ENCODE data around the gene AFTPH.

The AFTPH gene

GRCh38 chr2:64612575-64613195 lies 88.6 kb downstream of the AFTPH start:
- no peak for DNase-seq (ENCODE audit: low read depth)

- no peak for DNase-seq (ENCODE audit: low read depth)
Observed at GRCh38 chr2:64613276-64613675, 89.1 kb downstream of the AFTPH start.

GRCh38 chr2:64615192-64615763 lies 91.2 kb downstream of the AFTPH start:
- no peak for DNase-seq (ENCODE audit: low read depth)

GRCh38 chr2:64615844-64616536 lies 91.9 kb downstream of the AFTPH start:
- DNase-seq (ENCODE audit: low read depth): no peak

- DNase-seq (ENCODE audit: low read depth): no peak
Observed at GRCh38 chr2:64617631-64618151, 93.6 kb downstream of the AFTPH start.

- DNase-seq (ENCODE audit: low read depth): no peak
Observed at GRCh38 chr2:64620661-64621060, 96.5 kb downstream of the AFTPH start.

- no peak for DNase-seq (ENCODE audit: low read depth)
Observed at GRCh38 chr2:64622443-64623241, 98.5 kb downstream of the AFTPH start.

GRCh38 chr2:64623242-64623850 lies 99.2 kb downstream of the AFTPH start:
- DNase-seq (ENCODE audit: low read depth): no peak

GRCh38 chr2:64624108-64624610 lies 100.0 kb downstream of the AFTPH start:
- DNase-seq (ENCODE audit: low read depth): no peak

GRCh38 chr2:64624862-64625261 lies 100.7 kb downstream of the AFTPH start:
- DNase-seq (ENCODE audit: low read depth): no peak

GRCh38 chr2:64625299-64626145 lies 101.4 kb downstream of the AFTPH start:
- no peak for DNase-seq (ENCODE audit: low read depth)

GRCh38 chr2:64626146-64626809 lies 102.2 kb downstream of the AFTPH start:
- DNase-seq (ENCODE audit: low read depth): no peak

GRCh38 chr2:64626963-64627760 lies 103.0 kb downstream of the AFTPH start:
- DNase-seq (ENCODE audit: low read depth): no peak

- DNase-seq (ENCODE audit: low read depth): no peak
Observed at GRCh38 chr2:64627860-64628841, 104.0 kb downstream of the AFTPH start.

- DNase-seq (ENCODE audit: low read depth): no peak
Observed at GRCh38 chr2:64629329-64629781, 105.2 kb downstream of the AFTPH start.

- no peak for DNase-seq (ENCODE audit: low read depth)
Observed at GRCh38 chr2:64629875-64630274, 105.7 kb downstream of the AFTPH start.

GRCh38 chr2:64630752-64631151 lies 106.6 kb downstream of the AFTPH start:
- no peak for DNase-seq (ENCODE audit: low read depth)

- no peak for DNase-seq (ENCODE audit: low read depth)
Observed at GRCh38 chr2:64631771-64632170, 107.6 kb downstream of the AFTPH start.
